ENCODE data around the gene MB. TPM values are rescaled to one million over a fixed set of nuclear protein-coding genes. Genes with fewer than 3 reads are reported as not detected.

The MB gene
- total RNA-seq, 4 donors from 2014 or later: 7,153 to 19,373 (median 11,028) TPM

DNA sequence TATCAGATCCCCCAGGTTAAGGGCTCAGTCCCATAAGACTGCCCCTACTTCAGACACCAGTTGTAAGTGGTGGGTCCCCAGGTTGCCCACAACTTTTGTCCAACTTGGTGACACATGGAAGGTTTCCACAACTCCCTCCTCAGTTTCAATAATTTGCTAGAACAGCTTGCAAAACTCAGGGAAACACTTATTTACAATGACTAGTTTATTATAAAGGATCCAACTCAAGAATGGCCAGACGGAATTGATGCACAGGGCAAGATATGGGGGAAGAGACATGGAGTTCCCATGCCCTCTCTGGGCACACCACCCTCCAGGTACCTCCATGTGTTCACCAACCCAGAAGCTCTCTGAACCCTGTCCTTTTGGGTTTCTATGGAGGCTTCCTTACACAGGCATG is 36.7 kb upstream of the MB start:
- Histone ChIP-seq H3K4me1 (peaks cover 16 to 22% of the 10 kb centered on the region in 2 donors), H3K9me3 (no peaks in the 10 kb centered on the region), H3K27ac (no peak overlapping the region), H3K36me3 (peaks cover 0 to 24% of the 10 kb centered on the region in 2 donors), H3K4me3 (no peak overlapping the region), H3K27me3 (no peaks in the 10 kb centered on the region)
- intact Hi-C loops (cut with DNase I; ENCODE audit: low total_unique reads): no loop called here
- DNase-seq: no peak
- in situ Hi-C loops (cut with MboI; ENCODE audit: low sequenced_read_pairs in 4 of 4): no loop called here
- TF ChIP-seq, protein P1, sequence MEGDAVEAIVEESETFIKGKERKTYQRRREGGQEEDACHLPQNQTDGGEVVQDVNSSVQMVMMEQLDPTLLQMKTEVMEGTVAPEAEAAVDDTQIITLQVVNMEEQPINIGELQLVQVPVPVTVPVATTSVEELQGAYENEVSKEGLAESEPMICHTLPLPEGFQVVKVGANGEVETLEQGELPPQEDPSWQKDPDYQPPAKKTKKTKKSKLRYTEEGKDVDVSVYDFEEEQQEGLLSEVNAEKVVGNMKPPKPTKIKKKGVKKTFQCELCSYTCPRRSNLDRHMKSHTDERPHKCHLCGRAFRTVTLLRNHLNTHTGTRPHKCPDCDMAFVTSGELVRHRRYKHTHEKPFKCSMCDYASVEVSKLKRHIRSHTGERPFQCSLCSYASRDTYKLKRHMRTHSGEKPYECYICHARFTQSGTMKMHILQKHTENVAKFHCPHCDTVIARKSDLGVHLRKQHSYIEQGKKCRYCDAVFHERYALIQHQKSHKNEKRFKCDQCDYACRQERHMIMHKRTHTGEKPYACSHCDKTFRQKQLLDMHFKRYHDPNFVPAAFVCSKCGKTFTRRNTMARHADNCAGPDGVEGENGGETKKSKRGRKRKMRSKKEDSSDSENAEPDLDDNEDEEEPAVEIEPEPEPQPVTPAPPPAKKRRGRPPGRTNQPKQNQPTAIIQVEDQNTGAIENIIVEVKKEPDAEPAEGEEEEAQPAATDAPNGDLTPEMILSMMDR (IDR thresholded peaks at IDR 0.05 in 4 of 5, conservative IDR thresholded peaks at IDR 0.05 in 1 of 5): no peak
- TF ChIP-seq POLR2A (IDR thresholded peaks at IDR 0.05): no peak
- ATAC-seq: no peak

DNA sequence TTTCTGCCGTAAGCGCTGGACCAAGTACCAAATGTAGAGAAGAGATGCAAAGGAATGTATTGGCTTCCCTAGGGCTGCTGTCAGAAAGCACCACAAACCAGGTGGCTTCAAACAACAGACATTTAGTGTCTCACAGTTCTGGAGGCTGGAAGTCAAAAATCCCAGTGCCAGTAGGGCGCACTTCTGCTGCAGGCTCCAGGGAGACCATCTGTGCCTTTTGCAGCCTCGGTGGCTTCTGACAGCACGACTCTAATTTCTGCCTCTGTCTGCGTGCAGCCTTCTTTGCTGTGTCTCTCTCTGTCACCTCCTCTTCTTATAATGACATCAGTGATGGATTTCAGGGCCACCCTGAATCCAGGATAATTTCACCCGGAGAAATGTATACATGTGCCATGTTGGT is 34.0 kb upstream of the MB start:
- H3K9me3 ChIP-seq: no peaks in the 10 kb centered on the region
- no peaks in the 10 kb centered on the region for H3K27me3 ChIP-seq
- TF ChIP-seq, protein P1 (IDR thresholded peaks at IDR 0.05 in 4 of 5, conservative IDR thresholded peaks at IDR 0.05 in 1 of 5): no peak
- TF ChIP-seq POLR2A (IDR thresholded peaks at IDR 0.05): no peak
- peaks cover 0 to 6% of the 10 kb centered on the region in 2 donors for H3K36me3 ChIP-seq
- no peak overlapping the region for H3K27ac ChIP-seq
- peaks cover 31 to 39% of the 10 kb centered on the region in 2 donors for H3K4me1 ChIP-seq
- H3K4me3 ChIP-seq: no peak overlapping the region
- no peak for DNase-seq
- ATAC-seq: no peak
- in situ Hi-C loops (cut with MboI; ENCODE audit: low sequenced_read_pairs in 4 of 4): no loop called here
- intact Hi-C loops (cut with DNase I; ENCODE audit: low total_unique reads): no loop called here

DNA sequence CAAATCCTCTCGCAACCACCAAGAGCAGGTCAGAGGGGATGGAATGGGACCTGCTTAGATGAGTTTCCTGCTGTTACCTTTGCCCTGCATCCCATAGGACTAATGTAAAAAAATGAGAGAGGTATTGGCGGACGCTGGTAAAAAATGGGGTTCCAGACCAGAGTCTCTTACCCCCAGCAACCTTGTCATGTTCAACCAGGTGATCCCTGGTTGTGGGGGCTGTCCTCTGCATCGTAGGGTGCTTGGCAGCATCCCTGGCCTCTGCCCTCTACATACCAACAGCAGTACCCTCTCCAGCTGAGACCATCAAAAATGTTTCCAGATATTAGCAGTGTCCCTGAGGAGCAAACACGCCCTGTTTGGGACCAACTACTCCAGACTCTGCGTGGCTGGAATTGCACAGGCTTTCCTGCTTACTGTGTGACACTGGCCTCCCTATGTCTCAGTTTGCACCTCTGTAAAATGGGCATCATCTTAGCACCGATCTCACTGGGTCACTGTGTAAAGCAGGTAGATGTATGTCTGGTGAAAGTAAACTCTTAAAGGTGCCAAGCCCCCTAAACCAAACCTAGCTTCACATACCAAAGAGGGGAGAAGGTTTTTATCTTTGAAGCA is 32.6 kb upstream of the MB start:
- ATAC-seq (no peak), DNase-seq (no peak)
- Histone ChIP-seq H3K9me3 (no peaks in the 10 kb centered on the region), H3K27ac (peak overlapping the region in 3 of 4 donors; percentile 78 to 89 (median 85)), H3K27me3 (no peaks in the 10 kb centered on the region), H3K4me1 (peaks cover 31 to 39% of the 10 kb centered on the region in 2 donors), H3K4me3 (peak overlapping the region; percentile 63 to 83 (median 74)), H3K36me3 (no peaks in the 10 kb centered on the region)
- no peak for TF ChIP-seq POLR2A (IDR thresholded peaks at IDR 0.05)
- TF ChIP-seq, protein P1 (IDR thresholded peaks at IDR 0.05 in 4 of 5, conservative IDR thresholded peaks at IDR 0.05 in 1 of 5): no peak
- intact Hi-C loops (cut with DNase I; ENCODE audit: low total_unique reads): no loop called here
- in situ Hi-C loops (cut with MboI; ENCODE audit: low sequenced_read_pairs in 4 of 4): loop anchor here in 1 of 4 donors (25.0 kb wide), 1 partner anchor 263 kb away; no protein-coding TSS in a partner anchor

DNA sequence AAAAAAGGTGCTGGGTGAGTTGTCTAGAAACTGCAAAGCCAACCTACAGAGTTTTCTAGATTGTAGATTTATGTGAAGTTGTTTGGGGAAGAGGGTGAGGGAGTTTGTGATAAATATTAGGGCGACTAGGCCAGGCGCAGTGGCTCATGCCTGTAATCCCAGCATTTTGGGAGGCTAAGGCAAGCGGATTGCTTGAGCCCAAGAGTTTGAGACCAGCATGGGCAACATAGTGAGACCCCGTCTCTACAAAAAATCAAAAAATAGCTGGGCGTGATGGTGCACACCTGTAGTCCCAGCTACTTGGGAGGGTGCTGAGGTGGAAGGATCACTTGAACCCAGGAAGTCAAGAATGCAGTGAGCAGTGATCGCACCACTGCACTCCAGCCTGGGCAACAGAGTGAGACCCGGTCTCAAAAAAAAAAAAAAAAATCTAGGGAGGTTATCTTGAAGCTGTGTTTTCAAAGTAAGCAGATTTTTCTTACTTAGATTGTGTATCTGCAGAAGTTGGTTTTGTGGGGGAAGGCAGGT is 32.0 kb upstream of the MB start:
- H3K4me1 ChIP-seq: peaks cover 31 to 39% of the 10 kb centered on the region in 2 donors
- no peaks in the 10 kb centered on the region for H3K9me3 ChIP-seq
- H3K4me3 ChIP-seq: peak overlapping the region; percentile 63 to 83 (median 74)
- no peaks in the 10 kb centered on the region for H3K36me3 ChIP-seq
- ATAC-seq: no peak
- no peak for DNase-seq
- H3K27ac ChIP-seq: peak overlapping the region; percentile 78 to 89 (median 87)
- intact Hi-C loops (cut with DNase I; ENCODE audit: low total_unique reads): no loop called here
- no peaks in the 10 kb centered on the region for H3K27me3 ChIP-seq
- in situ Hi-C loops (cut with MboI; ENCODE audit: low sequenced_read_pairs in 4 of 4): loop anchor here in 1 of 4 donors (25.0 kb wide), 1 partner anchor 263 kb away; no protein-coding TSS in a partner anchor
- TF ChIP-seq, protein P1 (IDR thresholded peaks at IDR 0.05 in 4 of 5, conservative IDR thresholded peaks at IDR 0.05 in 1 of 5): no peak
- no peak for TF ChIP-seq POLR2A (IDR thresholded peaks at IDR 0.05)
